UCSD-AML1 (cell line): ENCODE data around the gene KCNH2.
A peak's percentile ranks its signal among the peaks of the same experiment; 100 is the strongest.

Experiments
- DNase-seq: peaks from one replicate; lab custom pipeline; 2025; ENCODE audit not compliant: unreplicated experiment; lab: John Stamatoyannopoulos, UW

Gene KCNH2

DNA sequence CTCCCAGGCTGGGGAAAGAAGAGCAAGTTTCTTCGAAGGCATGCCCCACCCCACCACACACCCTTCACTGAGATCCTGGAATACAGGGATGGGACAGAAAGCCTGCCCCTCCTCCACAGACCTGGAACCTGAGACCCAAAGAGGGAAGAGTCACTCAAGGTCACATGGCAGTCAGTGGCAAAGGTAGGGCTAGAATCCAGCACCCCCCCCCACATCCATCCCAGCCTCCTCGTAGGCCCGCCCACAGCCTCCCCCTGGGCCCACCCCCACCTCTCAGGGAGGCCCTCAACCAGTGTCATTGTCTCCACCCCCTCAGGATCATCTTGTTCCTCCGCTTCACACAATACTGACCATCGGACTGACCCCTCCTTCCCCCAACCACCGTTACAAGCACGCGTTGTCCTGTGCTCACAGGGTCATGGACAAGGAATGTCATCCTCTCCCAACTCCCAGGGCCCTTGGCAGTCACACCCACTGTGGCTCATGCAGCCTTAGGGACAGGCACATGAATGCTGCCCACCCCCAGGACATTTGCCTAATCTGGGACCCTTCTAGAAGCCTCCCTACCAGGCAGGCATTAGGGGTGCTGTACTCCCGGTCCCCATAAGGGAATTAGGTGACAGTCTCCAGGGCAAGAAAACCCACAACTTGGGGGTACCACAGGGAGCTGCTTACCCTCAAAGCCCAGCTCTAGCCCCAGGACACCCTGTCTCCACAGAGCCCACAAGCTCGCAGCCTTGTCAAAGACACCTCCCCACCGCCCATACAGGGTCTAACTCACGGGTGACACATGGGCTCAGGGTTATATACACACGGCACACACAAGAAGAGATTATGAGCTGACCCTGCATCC is 1.4 kb downstream of the KCNH2 start:
- DNase-seq, result no peak

DNA sequence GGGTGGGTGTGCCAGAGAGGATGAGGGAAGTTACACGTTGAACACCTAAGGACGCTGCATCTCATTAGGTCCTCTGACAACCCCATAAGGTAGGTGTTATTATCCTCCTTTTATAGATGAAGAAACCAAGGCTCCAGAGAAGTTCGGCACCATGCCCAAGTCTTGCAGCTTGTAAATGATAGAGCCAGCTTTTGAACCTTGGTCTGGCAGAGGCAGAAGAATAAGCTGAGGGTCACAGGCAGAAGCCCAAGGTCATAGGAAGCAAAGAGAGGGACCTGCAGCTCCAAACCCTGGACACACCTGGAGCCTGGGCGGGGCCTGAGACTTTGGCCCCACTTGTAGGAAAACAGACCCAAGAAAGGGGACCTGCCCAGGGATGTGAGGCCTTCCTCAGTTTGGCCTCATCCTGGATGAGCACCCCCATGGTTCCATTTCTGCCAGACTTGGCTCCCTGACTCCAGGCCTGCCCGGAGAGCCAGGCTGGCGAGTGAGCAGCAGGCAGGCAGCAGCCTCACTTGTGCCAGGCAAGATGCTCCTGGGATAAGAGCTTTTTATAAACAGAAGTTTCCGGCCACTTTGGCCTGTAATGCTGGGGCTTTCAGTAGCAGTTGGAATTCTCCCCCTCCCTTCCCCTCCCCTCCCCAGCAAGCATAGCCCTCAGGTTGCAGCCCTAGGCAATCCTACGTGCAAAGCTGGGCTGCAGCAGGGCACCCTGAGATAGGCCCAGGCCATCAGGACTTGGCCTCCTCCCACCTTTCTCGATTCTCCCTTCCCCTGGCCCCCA is 2.4 kb downstream of the KCNH2 start:
- no peak for DNase-seq

DNA sequence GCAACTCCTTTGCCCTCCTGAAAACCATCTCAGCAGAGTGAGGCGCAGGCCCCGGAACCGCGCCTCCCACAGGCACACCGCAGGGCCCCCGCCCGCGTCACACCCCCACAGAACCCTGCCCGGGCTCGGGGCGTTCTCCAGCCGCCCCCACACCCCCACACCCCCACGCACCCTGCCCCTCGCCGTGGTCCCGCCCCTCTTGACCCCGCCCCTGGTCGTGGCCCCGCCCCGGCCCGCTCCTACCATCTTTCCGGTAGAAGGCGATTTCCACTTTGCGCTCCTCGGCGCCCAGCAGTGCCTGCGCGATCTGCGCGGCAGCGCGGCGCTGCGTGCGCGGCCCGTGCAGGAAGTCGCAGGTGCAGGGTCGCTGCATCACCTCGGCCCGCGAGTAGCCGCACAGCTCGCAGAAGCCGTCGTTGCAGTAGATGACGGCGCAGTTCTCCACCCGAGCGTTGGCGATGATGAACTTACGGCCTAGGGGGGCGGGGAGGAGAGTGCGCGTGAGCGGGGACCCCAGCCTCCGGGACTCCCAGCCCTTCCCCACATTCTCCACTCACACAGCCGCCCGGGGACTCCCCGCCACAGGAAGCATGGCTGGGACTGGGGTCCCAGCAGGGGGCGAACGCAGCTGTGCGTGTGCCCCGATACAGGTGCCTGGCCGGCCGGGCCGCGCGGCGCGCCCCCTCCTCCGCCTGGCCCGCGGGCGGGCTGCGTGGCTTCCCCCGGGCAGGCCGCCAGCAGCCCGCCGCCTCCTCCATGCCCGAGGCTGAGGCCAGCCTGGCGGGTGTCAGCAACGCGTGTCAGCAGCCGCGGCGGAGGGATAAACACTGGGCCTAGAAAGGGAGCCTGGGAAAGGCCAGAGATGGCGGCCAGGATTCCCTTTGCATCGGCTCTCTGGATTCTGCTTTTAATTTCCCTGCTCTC is 3.4 kb downstream of the KCNH2 start:
- no peak for DNase-seq

DNA sequence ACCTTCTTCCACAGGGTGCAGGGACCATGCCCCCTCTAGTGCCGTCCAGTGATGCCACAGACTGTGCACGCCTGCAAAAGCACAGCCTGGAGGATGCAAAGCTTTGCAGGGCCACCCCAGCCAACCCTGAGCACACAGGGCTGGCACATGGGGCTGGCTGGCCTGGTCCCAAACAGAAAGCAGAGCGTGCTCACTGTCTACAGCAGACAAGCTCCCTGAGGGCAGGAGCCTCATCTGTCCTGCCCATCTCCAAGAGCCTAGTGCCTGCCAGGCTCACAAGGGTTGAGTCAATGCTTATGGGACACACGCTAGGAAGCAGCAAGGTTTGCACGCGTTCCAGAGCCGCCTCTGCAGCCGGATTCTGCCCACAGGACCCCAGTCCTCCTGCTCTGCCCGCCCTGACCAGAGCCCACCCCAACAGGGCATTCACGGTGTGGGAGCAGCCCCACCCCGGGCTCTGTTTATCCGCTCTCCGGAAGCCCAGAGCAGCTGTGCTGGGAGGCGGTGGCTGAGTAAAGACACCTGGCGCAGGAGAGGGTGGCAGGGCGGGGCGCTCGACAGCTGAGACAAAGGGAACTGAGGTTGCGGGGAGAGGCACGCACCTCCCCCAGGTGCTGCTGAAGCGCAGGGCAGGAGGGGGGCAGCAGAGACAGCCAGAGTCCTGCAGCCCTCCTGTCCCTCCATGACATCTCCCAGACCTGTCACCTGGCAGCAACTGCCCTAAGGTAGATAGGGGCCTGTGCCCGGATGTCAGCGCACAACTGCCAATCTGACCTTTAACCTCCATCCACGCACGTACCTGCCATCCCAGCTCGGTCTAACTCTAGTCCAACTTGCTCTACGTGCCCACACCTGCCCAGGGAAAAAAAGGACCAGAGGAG is 4.3 kb downstream of the KCNH2 start:
- DNase-seq, result no peak

DNA sequence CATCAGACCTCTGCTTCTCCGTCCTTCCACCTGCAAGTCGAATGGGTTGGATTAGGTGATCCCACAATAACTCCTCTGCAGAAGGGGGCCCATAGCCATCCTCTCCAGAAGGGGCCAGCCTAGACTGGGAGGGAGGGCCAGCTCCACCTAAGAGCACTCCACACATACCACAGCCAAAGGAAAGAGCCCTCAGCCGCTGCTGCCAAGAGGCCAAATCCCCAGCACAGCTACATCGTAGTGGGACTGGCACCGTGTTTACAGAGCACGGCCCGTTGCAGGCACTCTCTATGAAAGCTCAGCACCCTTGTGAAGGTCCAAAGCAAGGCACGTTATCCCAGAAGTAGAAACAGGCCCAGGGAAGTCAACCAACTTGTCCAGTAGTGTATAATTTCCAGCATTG is 5.4 kb downstream of the KCNH2 start:
- DNase-seq, result no peak

DNA sequence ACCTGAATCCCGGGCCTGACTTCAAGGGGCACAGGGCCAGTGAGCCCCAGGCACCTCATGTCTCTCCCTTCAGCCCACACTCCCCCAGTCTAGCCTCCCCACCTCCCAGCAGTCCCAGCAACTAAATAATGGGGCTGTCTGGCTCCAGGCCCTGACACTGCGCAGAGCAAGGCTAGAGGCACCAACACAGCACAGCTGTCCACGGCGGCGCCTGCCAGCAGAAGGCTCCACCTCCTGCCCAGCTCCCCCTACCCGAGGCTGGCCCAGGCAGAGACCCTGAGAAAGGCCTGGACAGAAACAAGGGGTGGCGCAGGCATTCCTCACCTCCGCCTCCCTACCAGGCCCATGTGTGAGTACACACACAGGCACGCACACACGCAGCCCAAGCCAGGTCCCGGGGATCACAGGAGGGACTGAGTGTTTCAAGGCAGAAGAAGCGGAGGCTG is 6.1 kb downstream of the KCNH2 start:
- DNase-seq, result no peak

DNA sequence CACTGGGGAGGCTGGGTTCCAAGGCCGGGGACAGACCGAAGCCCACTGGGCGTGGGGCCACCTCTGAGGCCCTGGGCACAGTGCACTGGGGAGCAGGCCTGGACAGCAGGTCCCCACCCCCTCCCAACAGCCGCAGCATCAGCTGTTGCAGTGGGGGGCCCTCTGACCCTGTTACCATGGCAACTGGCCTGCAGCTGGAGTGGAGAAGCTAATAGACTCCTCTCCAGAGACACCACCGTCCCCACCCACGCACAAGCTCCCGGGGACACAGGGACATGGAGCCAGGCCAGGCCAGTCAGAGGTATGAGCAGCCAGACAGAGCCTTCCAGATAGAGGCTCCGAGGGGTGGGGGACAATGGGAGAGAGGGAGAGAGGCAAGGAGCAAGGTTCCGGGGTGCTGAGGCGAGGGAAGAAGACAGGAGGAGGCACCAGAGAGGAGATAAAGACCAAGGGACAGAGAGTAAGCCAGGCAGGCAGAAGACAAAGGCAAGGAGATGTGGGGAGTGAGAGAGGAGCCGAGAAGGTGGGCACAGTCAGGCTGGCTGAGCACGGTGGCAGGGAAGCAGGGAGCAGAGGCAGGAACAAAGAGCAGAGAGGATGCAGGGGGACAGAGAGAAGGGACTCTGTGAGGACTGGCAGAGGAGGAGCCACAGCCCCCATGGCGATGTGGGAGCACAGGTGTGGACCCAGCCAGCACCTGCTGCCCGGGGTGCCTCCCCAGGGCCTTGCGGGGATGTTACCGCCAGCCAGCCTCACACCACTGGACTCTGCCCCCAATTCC is 6.7 kb downstream of the KCNH2 start:
- DNase-seq, result no peak

DNA sequence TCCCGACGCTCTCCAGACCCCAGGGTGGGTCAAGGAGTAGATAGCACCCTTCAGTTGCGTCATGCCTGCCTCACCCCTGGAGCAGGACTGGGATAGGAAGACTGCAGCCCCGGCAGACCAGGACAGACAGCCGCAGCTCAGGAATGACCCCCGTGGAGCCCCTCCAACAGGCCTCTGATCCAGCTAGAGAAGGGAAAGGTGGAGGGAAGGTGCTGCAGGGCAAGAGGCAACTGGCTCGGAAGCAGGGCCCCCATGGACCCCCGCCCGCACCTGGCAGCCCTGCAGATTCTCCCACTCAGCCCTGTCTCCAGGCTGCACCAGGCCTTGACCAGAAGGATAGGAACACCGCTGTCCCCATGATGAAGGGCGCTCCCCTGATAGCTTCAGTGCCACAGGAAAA is 7.7 kb downstream of the KCNH2 start:
- no peak for DNase-seq

DNA sequence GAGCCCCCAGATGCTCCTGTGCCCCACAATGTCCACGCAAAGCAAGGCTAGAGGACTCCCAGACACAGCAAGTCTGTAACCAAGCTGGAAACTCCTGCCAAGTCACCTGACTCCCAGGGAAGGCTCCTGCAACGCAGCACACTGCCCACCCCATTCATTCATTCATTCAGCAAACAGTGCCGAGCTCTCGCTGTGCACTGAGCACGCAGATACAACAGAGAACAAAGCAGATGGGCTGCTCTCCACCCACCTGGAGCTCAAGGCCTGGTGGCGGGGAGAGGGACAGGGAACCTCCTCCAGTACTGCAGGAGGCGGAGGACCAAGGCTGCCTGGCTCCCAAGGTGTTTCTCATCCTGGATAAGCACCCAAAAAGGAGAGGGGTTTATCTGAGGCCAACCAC is 8.6 kb downstream of the KCNH2 start:
- no peak for DNase-seq

DNA sequence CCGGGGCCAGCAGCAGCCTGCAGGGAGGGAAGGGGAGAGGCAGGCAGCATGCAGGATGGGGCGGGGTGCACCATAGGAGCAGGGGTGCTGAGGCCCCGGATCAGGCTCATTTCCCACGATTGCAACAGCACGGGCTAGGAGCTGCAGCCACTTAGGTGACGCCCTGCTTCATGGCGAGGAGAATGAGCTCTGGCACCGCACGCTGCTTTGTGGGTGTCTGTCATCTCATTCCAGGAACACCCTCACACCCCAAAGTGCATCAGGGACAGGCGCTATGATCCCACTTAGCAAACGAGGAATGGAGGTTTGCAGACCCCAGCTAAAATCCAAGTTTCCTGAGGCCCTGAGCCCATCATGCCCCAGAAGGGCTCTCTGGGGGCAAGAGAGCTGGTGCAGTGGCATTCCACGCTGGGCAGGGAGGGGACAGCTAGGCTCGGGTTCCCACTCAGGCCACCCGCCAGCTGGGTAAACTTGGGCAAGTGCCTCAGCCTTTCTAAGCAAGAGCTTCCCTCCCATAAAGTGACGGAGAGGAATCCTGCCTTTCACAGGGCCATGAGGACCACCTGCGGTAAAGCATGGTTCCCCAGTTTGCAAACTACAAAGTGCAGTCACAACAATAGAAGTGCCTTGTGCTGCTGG is 9.3 kb downstream of the KCNH2 start:
- DNase-seq, result no peak

DNA sequence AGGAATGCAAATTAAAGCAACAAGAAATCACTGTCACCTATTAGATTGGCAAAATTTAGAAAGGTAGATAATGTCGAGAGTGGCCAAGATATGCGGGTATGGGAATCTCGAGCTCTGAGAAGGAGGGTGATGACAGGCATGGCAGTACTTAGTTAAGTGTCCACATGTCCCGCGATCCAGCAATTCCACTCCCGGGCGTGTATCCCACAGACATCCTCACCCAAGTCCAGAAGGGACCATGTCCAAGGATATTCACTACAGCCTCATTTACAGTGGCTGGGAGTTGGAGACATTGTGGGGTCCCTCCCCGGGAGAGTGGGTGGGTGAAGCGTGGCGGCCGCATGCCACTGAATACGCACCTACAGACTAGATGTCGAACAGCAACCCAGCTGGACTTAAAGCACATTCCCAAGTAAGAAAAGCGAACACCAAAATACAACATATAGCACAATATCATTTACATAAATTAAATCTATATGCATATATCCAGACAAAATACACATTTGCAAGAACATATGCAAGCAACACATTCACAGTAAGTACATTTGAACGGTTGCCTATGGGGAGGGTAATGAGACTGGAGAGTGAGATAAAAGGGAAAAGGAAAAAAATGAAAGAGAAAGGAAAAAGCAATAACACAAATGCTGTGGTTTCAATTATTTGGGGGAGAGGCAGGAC is 9.9 kb downstream of the KCNH2 start:
- no peak for DNase-seq

DNA sequence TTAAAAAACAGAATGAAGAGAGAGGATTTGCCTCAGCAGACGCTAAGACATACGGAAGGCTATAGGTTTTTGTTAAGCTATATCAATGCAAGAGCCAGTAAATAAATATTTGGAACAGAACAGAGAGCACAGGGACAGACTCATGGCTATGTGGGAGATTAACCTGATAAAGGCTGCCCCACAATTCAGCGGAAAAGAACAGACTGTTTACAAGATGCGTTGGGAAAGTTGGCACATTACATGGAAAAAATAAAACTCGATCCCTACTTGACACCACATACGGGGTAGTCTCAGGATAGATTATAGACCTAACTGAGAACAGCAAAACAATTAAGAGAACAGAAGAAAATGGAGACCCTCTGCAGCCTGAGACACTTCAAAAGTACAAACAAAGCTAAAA is 10.8 kb downstream of the KCNH2 start:
- no peak for DNase-seq

DNA sequence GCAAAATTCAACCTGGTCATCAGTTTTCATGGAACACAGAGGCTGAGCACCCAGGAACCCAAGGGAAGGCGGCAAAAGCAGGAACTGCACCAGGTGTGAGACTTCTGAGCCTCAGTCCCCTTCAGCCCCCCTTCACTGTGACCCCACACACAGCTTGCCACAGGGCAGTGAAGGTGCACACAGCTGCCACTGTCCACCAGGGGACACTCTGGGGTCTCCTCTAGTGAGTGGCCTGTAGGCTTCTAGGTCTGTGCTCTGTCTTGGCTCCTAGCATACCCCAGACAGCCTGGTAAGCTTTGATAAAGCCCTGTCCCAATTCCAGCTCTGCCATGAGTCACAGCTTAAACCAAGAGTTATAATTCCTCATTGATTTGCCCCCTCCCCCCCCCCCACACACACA is 12.1 kb downstream of the KCNH2 start:
- no peak for DNase-seq

DNA sequence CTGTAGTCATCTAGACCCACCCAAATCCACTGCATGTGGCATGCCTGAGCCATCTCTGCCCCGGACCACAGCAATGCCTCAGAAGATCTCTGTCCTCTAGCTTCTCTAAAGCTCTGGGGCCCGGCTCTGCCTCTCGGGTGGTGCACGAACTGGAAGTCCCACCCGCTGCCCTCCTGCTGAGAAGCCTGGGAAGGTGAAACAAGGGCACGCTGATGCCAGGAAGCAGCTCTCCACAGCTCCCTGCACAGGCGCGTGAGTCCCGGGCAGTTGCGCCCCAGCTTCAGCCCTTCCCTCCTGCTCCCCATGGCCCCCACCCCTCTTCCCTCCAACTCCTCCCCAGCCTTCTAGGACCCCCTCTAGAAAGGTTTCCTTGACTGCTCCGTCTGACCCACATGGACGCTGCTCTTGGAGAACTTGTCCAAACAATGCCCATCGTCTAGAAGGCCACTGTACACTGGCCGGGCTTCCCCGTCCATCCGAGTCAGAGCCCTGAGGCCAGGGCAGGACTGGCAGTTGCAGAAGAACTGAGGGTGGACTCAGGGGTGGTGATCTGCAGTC is 12.8 kb downstream of the KCNH2 start:
- DNase-seq, result no peak

DNA sequence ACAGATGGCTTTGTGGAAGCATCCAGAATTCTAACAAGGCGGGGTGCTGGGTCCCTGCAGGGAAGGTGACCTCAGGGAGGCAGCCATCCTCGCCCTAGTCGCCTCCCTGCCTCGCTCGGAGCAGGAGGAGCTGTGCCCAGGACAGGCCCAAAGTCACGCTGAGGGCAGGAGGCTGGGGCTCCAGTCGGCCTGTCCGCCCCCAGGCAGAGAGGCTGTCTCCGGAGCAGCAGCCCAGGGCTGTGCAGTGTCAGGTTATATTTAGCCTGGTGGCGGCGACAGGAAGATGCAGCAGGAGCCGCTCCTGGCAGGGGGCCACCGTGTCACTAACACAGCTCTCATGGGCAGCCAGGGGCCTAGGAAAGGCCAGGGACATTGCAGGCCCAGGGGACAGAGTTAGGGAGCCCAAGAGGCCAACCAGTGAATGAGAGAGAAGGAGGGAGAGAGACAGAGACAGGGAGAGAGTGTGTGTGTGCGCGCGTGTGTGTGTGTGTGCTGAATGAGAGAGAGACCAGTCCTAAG is 13.5 kb downstream of the KCNH2 start:
- DNase-seq, result peak; percentile 20

DNA sequence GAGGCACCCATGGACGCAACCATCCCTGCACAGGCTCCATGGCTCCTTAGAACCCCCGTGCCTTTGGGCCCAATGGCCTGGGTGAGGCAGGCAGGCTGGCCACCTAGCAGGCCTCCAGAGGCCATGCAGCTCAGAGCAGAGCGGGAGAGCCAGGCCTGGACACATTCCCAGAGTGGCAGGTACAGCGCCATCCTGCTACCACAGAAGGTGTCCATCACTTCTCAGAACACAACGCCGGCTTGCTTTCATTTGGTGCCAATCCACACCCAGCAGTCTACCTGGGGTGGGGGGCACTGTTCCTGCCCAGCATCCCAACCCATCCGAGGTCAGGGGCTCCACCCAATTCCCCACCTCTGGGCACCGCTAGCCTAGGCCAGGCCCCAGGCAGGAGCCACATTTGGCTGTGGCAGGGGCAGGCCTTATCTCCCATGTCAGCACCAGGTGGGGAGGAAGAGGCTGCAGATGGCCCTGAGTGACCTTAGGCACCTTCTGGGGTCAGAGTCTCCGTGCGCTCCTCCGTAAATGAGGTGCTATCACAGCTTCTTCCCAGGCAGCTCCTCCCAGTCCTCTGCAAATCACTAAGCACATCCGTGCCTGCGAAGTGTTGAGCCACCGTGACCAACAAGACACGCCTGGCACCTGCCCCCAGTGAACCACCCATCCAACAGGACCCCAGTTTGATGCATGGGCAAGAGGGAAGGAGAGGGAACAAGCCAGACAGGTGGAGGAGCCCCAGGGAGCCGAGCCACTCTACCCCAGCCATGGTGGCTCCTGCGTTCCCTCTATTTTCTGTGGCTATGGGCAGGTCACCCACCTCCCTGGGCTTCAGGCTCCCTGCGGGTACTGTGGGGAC is 14.2 kb downstream of the KCNH2 start:
- no peak for DNase-seq
